ENCODE results near the gene MYO1D.

MYO1D gene

DNA sequence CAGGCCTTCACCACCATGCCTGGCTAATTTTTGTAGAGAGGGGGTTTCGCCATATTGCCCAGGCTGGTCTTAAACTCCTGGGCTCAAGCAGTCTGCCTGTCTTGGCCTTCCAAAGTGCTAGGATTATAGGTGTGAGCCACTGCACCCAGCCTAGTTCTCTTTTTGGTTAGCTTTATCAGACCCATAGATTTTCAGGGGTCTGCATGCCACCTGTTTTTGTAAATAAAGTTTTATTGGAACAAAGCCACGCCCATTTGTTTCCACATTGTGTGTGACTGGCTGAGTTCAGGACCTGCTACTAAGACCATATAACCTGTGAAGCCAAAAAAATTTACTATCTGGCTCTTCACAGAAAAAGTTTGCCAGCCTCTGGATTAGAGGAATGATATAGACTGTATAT, 425.0 kb downstream of the MYO1D start:
- TF ChIP-seq TCF12 (IDR thresholded peaks at IDR 0.05; ENCODE audit: low read depth) = no peak

GRCh38 chr17:32449963-32450362, 427.0 kb downstream of the MYO1D start:
- no peak for TF ChIP-seq YY1 (IDR thresholded peaks at IDR 0.05; ENCODE audit: low read depth)
- TF ChIP-seq, protein P1, sequence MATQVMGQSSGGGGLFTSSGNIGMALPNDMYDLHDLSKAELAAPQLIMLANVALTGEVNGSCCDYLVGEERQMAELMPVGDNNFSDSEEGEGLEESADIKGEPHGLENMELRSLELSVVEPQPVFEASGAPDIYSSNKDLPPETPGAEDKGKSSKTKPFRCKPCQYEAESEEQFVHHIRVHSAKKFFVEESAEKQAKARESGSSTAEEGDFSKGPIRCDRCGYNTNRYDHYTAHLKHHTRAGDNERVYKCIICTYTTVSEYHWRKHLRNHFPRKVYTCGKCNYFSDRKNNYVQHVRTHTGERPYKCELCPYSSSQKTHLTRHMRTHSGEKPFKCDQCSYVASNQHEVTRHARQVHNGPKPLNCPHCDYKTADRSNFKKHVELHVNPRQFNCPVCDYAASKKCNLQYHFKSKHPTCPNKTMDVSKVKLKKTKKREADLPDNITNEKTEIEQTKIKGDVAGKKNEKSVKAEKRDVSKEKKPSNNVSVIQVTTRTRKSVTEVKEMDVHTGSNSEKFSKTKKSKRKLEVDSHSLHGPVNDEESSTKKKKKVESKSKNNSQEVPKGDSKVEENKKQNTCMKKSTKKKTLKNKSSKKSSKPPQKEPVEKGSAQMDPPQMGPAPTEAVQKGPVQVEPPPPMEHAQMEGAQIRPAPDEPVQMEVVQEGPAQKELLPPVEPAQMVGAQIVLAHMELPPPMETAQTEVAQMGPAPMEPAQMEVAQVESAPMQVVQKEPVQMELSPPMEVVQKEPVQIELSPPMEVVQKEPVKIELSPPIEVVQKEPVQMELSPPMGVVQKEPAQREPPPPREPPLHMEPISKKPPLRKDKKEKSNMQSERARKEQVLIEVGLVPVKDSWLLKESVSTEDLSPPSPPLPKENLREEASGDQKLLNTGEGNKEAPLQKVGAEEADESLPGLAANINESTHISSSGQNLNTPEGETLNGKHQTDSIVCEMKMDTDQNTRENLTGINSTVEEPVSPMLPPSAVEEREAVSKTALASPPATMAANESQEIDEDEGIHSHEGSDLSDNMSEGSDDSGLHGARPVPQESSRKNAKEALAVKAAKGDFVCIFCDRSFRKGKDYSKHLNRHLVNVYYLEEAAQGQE (IDR thresholded peaks at IDR 0.05; ENCODE audit: low read depth) = no peak
- TF ChIP-seq RAD21 (IDR thresholded peaks at IDR 0.05; ENCODE audit: low read depth) = no peak
- no peak for TF ChIP-seq TAF1 (IDR thresholded peaks at IDR 0.05; ENCODE audit: low read depth)
- TF ChIP-seq EP300 (IDR thresholded peaks at IDR 0.05; ENCODE audit: borderline replicate concordance) = no peak
- TF ChIP-seq CEBPB (IDR thresholded peaks at IDR 0.05) = no peak
- TF ChIP-seq NFIC (IDR thresholded peaks at IDR 0.05) = no peak
- TF ChIP-seq, protein P2, sequence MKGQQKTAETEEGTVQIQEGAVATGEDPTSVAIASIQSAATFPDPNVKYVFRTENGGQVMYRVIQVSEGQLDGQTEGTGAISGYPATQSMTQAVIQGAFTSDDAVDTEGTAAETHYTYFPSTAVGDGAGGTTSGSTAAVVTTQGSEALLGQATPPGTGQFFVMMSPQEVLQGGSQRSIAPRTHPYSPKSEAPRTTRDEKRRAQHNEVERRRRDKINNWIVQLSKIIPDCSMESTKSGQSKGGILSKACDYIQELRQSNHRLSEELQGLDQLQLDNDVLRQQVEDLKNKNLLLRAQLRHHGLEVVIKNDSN (IDR thresholded peaks at IDR 0.05) = no peak
- TF ChIP-seq, protein P3, sequence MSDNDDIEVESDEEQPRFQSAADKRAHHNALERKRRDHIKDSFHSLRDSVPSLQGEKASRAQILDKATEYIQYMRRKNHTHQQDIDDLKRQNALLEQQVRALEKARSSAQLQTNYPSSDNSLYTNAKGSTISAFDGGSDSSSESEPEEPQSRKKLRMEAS (IDR thresholded peaks at IDR 0.05) = no peak
- no peak for TF ChIP-seq EGR1 (IDR thresholded peaks at IDR 0.05)

DNA sequence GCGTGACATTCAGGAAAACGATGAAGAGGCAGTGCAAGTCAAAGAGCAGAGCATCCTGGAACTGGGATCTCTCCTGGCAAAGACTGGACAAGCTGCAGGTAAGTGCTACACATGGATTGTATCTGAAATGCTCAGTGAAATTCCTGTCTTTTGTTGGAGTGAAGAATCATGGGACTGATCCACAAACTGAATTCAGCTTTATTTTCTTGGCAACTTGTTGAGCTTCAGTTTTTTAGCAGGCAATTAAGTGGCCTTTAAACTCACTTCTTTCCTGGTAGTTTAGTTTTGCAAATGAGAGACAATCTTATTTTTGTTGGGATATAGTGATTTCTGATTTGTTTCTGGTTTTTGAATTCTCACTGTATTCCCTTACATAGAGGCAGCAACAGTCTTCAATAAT, 430.0 kb downstream of the MYO1D start:
- TF ChIP-seq EP300 (IDR thresholded peaks at IDR 0.05; ENCODE audit: borderline replicate concordance) (no peak), ZBTB7A (IDR thresholded peaks at IDR 0.05; ENCODE audit: low read depth) (no peak)
- TF ChIP-seq, protein P1 (IDR thresholded peaks at IDR 0.05; ENCODE audit: low read depth) = no peak

DNA sequence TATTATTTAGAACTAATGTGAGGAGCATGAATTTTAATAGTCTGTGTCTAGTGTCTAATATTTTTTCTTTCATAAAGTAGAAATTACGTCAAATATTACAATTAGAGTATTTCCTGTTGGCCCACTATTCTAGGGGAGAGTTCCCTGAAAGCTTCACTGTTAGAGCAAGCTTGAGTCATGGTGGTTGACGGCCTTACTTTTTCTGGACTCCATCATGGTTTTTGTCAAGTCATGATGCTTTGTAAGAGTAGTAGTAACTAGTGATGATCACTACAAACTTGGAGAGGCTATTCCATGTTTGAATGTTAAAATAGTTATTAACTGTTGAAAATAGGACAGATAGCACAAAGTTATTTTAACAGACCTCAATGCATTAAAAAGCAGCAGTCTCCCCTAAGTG, 431.0 kb downstream of the MYO1D start:
- TF ChIP-seq TAF1 (IDR thresholded peaks at IDR 0.05; ENCODE audit: low read depth) (no peak), RAD21 (IDR thresholded peaks at IDR 0.05; ENCODE audit: low read depth) (no peak)
- TF ChIP-seq, protein P3 (IDR thresholded peaks at IDR 0.05) = no peak
- TF ChIP-seq, protein P1 (IDR thresholded peaks at IDR 0.05; ENCODE audit: low read depth) = no peak

- TF ChIP-seq TAF1 (IDR thresholded peaks at IDR 0.05; ENCODE audit: low read depth) (no peak), EGR1 (IDR thresholded peaks at IDR 0.05) (no peak), CEBPB (IDR thresholded peaks at IDR 0.05) (no peak), YY1 (IDR thresholded peaks at IDR 0.05; ENCODE audit: low read depth) (no peak)
- TF ChIP-seq, protein P2 (IDR thresholded peaks at IDR 0.05) = no peak
- TF ChIP-seq, protein P3 (IDR thresholded peaks at IDR 0.05) = no peak
Observed at GRCh38 chr17:32445497-32445896, 431.4 kb downstream of the MYO1D start.

DNA sequence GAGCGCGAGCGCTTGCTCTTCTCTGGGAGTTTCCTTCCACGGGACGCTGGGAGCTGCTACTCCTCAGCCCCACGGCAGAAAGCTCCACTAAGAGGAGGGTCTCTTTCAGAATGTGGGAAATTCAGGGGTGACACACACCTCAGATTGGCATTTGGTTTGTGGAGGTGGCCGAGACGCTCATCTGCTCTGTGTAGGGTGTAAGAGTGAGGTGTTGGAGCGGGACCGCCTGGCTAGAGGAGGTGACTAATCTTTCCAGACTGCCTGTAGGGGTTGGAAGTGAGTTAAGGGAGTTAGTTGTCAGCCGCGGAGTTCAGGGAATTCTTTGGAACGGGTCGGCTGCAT, 431.9 kb downstream of the MYO1D start:
- TF ChIP-seq, protein P1 (IDR thresholded peaks at IDR 0.05; ENCODE audit: low read depth) = no peak
- TF ChIP-seq, protein P3 (IDR thresholded peaks at IDR 0.05) = no peak
- no peak for TF ChIP-seq CEBPB (IDR thresholded peaks at IDR 0.05)
- no peak for TF ChIP-seq EP300 (IDR thresholded peaks at IDR 0.05; ENCODE audit: borderline replicate concordance)
- 0 out of 2 replicates have a peak, but pooled peaks have one; percentile 3 for TF ChIP-seq TAF1 (IDR thresholded peaks at IDR 0.05; ENCODE audit: low read depth)
- TF ChIP-seq NFIC (IDR thresholded peaks at IDR 0.05) = no peak
- no peak for TF ChIP-seq ZBTB7A (IDR thresholded peaks at IDR 0.05; ENCODE audit: low read depth)
- no peak for TF ChIP-seq TCF12 (IDR thresholded peaks at IDR 0.05; ENCODE audit: low read depth)

All from Ishikawa (cell line).